NCI-H69 (cell line): ENCODE results near the gene STAMBP.
"Not testable (repeated sequence)": the region's sequence is repeated elsewhere in the genome, so short reads cannot be mapped to it uniquely, and the experiment has no call there.

Experiments
- DNase-seq: peaks from one replicate; lab custom pipeline; 2025; lab: John Stamatoyannopoulos, UW

The STAMBP gene

GRCh38 chr2:73887596-73888353, 59.0 kb downstream of the STAMBP start:
- not testable (repeated sequence) for DNase-seq

- no peak for DNase-seq
Observed at GRCh38 chr2:73888388-73888787, 59.6 kb downstream of the STAMBP start.

- DNase-seq: no peak
Observed at GRCh38 chr2:73889206-73889605, 60.4 kb downstream of the STAMBP start.

DNA sequence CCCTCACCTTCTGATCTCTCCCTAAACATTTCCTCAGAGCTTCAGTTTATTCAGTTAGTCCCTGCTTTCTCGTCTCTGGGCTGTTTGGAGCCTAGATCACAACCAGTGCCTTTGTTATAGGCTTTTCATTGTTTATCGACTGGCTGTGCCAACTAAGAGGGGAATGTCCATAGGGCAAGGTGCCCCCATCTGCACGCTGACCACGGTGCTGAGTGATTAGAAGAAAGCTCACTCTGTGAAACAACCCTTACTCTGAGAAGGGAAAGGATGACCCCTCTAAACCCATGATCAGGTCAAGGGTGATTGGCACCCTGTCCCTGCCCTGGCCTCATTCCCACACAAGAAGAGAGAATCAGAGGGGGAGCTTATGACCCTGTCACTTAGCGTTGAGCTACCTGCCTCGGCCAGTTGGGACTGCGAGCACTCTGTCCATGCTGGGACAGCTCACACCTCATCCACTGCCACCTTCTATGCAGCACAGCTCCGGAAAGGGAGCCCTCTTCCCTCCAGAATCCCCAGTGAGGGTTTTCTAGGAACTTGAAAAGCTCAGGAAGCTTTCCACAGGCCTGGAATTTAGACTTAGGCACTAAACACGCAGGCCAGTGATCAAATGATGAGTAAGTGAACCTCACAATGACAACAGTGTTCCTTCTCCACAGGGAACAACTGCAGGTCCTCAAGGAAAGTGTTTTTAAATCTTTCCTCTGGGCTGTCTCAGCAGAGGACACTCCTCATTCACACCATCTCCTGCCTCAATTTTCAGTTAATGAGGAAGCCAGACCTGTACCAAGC, 61.7 kb downstream of the STAMBP start:
- DNase-seq: no peak

DNA sequence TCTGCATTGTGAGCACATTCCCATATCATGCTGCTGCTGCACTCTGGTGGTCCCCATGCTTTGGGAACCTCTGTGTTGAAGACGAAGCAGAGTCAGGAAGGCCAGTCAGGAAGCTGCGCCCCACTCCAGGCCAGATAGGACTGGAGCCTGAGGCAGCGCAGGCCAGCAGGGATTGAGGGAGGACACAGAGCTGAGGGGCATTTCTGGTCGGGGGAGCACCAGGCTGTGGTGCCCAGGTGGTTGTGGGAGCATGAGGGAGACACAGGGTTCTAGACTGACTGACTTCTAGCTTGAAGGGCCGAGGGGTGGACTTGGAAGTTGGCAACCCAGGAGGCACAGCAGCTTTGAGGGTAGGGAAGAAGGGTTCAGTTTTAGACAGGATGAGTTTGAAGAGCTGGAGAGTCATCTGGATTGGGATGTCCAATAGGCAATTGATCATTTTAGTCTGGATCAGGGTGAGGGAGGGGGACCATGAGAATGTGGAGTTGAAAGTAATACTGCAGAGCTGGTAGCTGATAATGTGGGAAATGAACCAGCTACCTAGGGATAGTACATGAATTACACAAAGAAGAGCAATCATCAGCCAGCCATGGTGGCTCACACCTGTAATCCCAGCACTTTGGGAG, 62.6 kb downstream of the STAMBP start:
- no peak for DNase-seq

DNA sequence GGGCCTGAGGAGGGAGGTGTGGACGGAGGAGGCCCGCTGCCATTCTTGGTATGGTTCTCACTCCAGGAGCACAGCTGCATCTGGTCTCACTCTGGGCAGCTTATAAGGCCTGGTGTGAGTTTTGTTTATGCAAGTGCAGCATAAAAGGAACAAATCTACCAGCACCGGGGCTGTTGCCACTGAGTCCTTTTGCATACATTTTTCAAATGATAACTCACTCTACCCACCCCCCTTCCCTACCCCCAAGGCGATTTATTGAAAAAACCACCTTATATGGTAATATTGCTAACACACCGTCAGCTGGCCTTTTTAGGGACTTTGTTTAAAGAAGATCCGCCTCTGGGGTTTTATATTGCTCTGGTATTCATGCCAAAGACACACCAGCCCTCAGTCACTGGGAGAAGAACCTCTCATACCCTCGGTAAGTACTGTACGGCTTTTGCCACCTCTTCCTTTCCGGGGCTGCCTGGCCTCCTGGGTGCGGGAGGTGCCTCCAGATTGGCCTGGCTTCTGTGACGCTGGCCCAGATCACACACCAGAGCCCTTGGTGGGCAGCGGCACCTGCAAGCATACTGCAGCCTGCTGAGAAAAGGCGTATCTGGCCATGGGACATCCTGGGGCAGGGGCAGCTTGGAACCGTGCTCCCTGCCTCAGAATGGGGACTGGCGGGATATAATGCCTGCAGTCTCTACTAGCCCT, 64.0 kb downstream of the STAMBP start, which contains the start of gene ACTG2:
TSS of gene ACTG2 (plus strand) at position 378 of the 699 bp plus-strand sequence. CDS start 8,304 bp downstream, outside the sequence.
- DNase-seq: no peak

- DNase-seq: no peak
Observed at GRCh38 chr2:73893764-73894474, 65.2 kb downstream of the STAMBP start.

DNA sequence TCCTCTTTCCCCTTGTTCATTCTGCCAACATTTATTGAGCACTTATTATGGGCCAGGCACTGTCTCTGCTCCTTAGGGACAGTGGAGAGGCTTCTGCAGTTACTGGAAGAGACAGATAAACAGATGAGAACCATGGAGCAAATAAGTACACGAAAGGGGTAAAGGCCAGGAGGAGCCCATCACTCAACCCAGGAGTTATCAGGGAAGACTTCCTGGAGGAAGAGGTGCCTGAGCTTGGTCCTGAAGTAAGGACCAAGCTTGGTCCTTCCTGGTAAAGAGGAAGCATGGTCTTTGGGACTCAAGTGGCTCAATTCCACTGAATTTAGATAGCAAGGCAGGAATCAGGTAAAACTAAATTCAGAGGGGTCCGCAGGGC, 65.7 kb downstream of the STAMBP start:
- no peak for DNase-seq

DNA sequence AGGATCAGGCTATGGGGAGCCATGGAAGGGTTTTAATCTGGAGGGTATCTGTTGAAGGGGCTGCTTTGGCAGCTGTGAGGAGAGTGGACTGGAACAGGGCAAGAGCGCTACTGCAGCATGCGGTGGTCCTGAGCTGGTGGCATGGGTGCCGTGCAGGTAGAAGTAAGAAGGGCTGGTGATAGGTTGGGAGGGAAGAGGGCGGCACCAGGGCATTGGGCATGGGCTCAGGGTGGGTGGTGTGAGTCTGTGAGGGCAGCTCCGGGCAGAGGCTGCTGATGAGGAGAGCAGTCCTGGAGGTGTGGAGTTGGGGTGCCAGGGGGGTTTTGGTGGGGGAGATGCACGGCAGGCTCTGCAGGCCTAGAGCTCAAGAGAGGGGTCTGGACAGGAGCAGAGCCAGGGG, 66.1 kb downstream of the STAMBP start:
- no peak for DNase-seq

- DNase-seq: no peak
Observed at GRCh38 chr2:73895473-73895872, 66.7 kb downstream of the STAMBP start.

DNA sequence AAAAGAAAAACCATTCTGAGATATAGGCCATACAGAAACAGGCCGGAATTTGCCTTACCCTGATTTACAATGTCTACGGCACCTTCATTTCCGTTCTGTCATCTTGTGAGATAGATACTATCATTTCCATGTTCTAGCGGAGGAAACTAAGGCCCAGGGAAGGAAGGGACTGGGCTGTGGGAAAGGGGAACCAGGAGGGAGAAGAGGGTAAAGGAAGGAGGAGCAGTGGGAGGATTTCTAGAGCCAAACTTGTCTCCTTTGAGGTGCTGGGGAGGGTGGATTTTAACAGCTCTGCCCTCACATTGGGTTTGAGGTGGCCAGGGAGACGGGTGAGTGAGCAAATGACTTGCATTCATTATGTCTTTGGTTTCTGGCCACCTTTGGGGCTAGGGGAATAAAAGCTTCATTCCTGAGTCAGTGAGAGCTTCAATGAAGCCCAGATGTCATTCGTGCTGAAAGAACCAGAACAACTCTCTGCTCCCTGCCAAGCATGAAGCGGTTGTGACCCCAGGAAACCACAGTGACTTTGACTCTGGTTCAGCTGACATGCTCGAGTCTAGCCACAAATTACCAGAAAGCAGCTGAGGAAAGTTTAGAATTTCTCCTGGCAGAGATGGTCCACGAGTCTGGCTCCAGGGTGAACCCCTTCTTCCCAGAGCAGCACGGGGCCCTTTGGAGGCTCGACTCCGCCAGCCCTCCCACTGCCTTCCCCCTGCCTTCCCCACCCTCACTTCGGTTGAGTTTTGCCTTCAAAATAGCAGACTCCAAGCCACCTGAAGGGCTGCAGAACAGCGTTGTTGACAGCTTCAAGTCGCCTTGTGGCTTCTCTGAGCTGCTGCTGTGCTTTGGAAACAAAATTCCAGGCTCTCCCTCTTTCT, 67.8 kb downstream of the STAMBP start:
- no peak for DNase-seq

DNA sequence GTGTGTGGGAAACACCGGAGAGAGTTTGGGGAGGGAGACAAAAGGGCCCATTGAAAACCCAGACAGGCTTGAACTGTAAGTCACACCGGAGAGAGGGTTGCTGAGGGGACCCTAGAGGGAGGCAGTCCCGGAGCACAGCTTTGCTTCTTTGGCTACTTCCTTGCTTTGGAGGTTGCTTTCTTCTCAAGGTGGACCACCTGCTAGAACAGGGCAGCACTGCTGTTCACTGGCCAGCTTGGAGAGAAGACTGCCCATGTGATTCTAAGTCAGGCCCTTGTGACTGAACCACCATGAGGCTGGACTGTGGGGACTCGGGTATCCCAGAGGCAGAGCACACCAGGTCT, 68.5 kb downstream of the STAMBP start:
- DNase-seq: no peak

- peak; percentile 15 for DNase-seq
Observed at GRCh38 chr2:73897934-73898333, 69.2 kb downstream of the STAMBP start.

DNA sequence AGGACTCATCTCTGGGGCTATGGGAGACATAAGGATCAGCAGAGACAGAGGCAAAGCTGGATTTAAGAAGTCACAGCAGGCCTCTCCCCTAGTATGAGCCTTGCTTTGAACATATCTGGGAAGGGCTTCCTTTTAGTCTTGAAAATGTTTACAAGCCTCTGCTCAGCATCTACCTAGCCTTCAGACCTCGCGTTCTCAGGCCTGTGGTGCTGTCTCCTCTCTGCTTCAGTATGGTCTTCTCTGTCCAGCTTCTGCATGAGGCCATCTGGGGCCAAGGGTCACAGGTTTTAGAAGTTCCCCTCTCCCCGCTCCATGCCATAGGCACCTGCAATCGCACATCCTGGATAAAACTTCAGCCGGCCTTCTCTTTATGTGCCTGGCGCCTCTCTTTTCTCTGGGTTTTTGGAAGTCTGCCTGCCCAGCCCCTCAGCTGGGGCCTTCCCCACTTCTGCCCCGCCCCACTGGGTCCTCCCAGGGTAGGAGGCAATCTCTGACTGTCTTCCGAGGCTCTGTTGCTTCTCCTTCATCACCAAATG, 71.1 kb downstream of the STAMBP start:
- DNase-seq: no peak

- DNase-seq: no peak
Observed at GRCh38 chr2:73901143-73901542, 72.4 kb downstream of the STAMBP start.

GRCh38 chr2:73902284-73902683, 73.5 kb downstream of the STAMBP start:
- no peak for DNase-seq

DNA sequence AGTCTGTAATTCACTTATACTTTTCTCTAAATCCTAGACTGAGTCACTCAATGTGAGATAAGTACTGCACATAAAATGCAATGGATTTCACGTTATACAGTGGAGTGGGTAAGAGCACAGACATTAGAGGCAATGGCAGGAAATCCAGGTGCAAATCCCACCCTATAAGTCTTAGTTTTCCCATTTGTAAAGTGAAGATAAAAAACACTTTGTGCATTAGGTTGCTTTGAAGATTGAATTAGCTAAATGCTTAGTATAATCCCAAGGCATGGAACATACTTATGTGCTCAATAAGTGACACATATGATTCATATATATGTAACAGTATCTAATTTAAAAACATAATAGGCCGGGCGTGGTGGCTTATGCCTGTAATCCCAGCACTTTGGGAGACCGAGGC, 74.6 kb downstream of the STAMBP start:
- DNase-seq: no peak

DNA sequence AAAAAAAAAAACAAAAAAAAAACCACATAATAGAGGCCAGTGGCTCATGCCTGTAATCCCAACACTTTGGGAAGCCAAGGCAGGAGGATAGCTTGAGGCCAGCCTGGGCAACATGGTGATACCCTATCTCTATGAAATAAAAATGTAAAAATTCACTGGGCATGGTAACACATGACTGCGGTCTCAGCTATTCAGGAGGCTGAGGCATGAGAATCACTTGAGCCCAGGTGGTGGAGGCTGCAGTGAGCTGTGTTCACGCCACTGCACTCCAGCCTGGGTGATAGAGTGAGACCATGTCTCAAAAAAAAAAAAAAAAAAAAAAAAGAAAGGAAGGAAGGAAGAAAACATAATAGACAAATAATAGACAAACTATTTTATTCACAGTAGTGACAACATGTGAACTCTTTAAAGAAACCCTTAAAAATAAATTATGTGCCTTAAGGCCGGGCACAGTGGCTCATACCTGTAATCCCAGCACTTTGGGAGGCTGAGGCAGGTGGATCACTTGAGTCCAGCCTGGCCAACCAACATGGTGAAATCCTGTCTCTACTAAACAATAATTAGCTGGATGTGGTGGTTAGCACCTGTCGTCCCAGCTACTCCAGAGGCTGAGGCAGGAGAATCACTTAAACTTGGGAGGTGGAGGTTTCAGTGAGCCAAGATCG, 75.3 kb downstream of the STAMBP start:
- DNase-seq: not testable (repeated sequence)

DNA sequence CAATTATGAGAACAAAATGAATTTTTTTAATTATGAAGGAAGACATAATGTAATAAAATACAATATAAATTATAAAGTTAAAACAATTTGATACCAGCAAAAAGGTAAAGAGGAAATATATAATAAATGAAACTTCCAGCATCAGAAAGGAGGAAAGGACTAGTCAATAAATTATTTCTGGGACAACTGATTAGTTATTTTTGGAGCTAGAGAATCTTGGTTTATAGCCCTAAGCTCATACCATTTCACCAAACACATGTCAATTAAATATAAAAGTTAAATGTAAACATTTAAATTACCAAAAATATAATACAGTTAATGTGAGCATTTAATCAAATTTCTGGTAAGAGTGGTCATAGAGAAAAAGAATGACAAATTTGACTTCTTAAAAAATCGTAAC, 76.2 kb downstream of the STAMBP start:
- DNase-seq: no peak
